Dendritic cell treated with granulocyte-macrophage colony-stimulating factor and Interleukin-4, amounts not matched to agents 40 ng/mL and 50 ng/mL, for 4 days (primary cell): Measurements from ENCODE around the gene MYDGF.

Source experiments
- H3K27ac Mint-ChIP-seq: one replicate; pipeline ENCODE4 v1.8.0; 2022; ENCODE audit warnings: mild to moderate bottlenecking, mixed read lengths
- H3K27me3 Mint-ChIP-seq: one replicate; pipeline ENCODE4 v1.8.0; 2022; ENCODE audit warnings: mild to moderate bottlenecking, mixed read lengths
- H3K36me3 Mint-ChIP-seq: one replicate; pipeline ENCODE4 v1.8.0; 2022; ENCODE audit warnings: low read depth, mixed read lengths
- H3K4me1 Mint-ChIP-seq: one replicate; pipeline ENCODE4 v1.8.0; 2022; ENCODE audit warnings: low read depth, mixed read lengths
- H3K4me3 Mint-ChIP-seq: one replicate; pipeline ENCODE4 v1.8.0; 2022; ENCODE audit warnings: mild to moderate bottlenecking, moderate library complexity, mixed read lengths
- H3K9me3 Mint-ChIP-seq: one replicate; pipeline ENCODE4 v1.8.0; 2022; ENCODE audit warnings: mixed read lengths
- intact Hi-C: fragments of 100-400 bp; cut with micrococcal nuclease; formaldehyde crosslinking; loops from one replicate; pipeline ENCODE4 v1.15.0; 2022

Gene MYDGF

GRCh38 chr19:4676955-4677731 lies 7.0 kb upstream of the MYDGF start:
- Mint-ChIP-seq H3K4me1 (peaks cover 13% of the 10 kb centered on the region), H3K9me3 (no peaks in the 10 kb centered on the region), H3K36me3 (peaks cover 78% of the 10 kb centered on the region), H3K27ac (peak overlapping the region; percentile 7), H3K27me3 (no peaks in the 10 kb centered on the region), H3K4me3 (no peak overlapping the region)
- intact Hi-C loops, result no loop called here

GRCh38 chr19:4675346-4675745 lies 5.2 kb upstream of the MYDGF start:
- H3K4me1 Mint-ChIP-seq, result peaks cover 8% of the 10 kb centered on the region
- peaks cover 60% of the 10 kb centered on the region for H3K36me3 Mint-ChIP-seq
- H3K27ac Mint-ChIP-seq, result no peak overlapping the region
- H3K9me3 Mint-ChIP-seq, result no peaks in the 10 kb centered on the region
- intact Hi-C loops, result no loop called here
- H3K27me3 Mint-ChIP-seq, result no peaks in the 10 kb centered on the region
- no peak overlapping the region for H3K4me3 Mint-ChIP-seq

DNA sequence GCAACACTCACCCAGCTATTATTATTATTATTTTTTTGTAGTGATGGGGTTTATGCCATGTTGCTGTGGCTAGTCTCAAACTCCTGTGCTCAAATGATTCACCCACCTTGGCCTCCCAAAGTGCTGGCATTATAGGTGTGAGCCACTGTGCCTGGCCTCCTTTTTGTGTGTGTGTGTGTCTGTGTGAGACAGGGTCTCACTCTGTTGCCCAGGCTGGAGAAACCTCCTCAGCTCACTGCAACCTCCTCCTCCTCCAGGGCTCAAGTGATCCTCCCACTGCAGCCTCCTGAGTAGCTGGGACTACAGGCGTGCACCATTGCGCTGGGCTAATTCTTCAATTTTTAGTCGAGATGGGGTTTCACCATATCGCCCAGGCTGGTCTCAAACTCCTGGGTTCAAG lies 3.6 kb upstream of the MYDGF start:
- intact Hi-C loops, result no loop called here
- H3K36me3 Mint-ChIP-seq, result peaks cover 59% of the 10 kb centered on the region
- no peak overlapping the region for H3K27ac Mint-ChIP-seq
- no peak overlapping the region for H3K4me3 Mint-ChIP-seq
- no peaks in the 10 kb centered on the region for H3K9me3 Mint-ChIP-seq
- peaks cover 19% of the 10 kb centered on the region for H3K4me1 Mint-ChIP-seq
- H3K27me3 Mint-ChIP-seq, result no peaks in the 10 kb centered on the region

DNA sequence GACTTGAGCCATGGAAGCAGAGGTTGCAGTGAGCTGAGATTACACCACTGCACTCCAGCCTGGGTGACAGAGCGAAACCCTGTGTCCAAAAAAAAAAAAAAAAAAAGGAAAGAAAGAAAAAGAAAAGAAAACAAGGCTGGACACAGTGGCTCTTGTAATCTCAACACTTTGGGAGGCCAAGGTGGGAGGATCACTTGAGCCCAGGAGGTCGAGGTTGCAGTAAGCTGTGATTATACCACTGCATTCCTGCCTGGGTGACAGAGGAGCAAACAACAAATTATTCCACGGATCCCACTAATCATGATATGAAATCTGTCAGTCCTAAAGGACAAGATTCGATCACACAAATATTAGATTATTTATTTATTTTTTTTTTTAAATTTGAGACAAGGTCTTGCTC lies 3.1 kb upstream of the MYDGF start:
- Mint-ChIP-seq H3K4me1 (peaks cover 25% of the 10 kb centered on the region), H3K36me3 (peaks cover 59% of the 10 kb centered on the region), H3K9me3 (no peaks in the 10 kb centered on the region), H3K27ac (no peak overlapping the region), H3K27me3 (no peaks in the 10 kb centered on the region), H3K4me3 (no peak overlapping the region)
- intact Hi-C loops, result no loop called here

- no peaks in the 10 kb centered on the region for H3K9me3 Mint-ChIP-seq
- peaks cover 34% of the 10 kb centered on the region for H3K4me1 Mint-ChIP-seq
- H3K36me3 Mint-ChIP-seq, result peaks cover 59% of the 10 kb centered on the region
- intact Hi-C loops, result no loop called here
- no peaks in the 10 kb centered on the region for H3K27me3 Mint-ChIP-seq
- no peak overlapping the region for H3K4me3 Mint-ChIP-seq
- H3K27ac Mint-ChIP-seq, result no peak overlapping the region
These were observed 1.2 kb upstream of the MYDGF start for GRCh38 chr19:4671185-4671851.

- intact Hi-C loops, result no loop called here
- Mint-ChIP-seq H3K27ac (peak overlapping the region; percentile 55), H3K9me3 (no peaks in the 10 kb centered on the region), H3K4me3 (no peak overlapping the region), H3K36me3 (peaks cover 96% of the 10 kb centered on the region), H3K27me3 (no peaks in the 10 kb centered on the region), H3K4me1 (peaks cover 69% of the 10 kb centered on the region)
These were observed 5.5 kb downstream of the MYDGF start for GRCh38 chr19:4664642-4665041.

DNA sequence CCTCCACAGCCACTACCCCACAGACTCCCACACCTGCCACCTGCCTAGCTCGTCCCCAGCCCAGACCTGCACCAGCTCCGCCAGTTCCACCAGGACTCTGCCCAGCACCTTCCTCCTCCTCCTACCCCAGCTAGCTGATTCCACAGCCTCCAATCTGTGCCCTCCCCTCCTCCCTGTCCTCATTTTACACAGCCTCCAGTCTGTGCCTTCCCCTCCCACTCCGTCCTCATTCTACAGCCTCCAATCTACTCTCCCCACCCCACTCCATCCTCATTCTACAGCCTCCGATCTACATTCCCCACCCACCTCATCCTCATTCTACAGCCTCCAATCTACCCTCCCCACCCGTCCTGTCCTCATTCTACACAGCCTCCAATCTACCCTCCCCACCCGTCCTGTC lies 7.3 kb downstream of the MYDGF start:
- Mint-ChIP-seq H3K36me3 (peaks cover 96% of the 10 kb centered on the region), H3K9me3 (no peaks in the 10 kb centered on the region), H3K4me3 (no peak overlapping the region), H3K27me3 (no peaks in the 10 kb centered on the region), H3K4me1 (peaks cover 52% of the 10 kb centered on the region), H3K27ac (no peak overlapping the region)
- intact Hi-C loops, result no loop called here

DNA sequence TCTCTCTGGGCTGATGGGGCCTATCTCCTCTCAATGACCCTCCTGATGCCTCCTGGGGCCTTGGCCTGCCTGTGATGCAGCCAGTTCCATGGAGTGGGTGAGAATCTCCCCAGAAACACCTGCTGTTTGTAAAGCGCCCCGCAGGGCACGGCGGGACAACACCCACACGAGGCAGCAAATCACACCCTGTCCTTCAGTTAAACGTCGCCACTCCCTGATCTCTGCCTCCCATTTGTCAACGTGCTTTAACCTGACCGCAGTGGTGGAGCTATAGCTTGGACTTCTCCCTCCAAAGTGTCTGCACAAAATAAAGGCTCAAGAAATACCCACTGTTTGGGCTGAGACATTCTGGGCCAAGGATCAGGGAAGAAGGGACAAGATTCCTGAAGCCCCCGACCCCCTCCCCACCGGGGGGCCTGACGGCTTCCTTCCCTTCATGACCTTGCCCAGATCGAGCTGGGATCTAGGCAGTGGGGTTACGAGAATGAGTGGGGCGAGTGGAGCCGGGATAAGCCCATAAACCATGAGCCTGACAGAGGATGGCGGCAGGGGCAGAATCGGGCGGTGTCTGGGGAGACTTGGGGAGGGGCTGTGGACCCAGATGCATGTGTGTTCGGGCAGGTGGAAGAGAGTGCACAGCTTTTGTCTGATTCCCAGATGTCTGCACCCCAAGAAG lies 8.0 kb downstream of the MYDGF start:
- Mint-ChIP-seq H3K9me3 (no peaks in the 10 kb centered on the region), H3K4me1 (peaks cover 49% of the 10 kb centered on the region), H3K27ac (peak overlapping the region; percentile 42), H3K36me3 (peaks cover 96% of the 10 kb centered on the region), H3K4me3 (no peak overlapping the region), H3K27me3 (no peaks in the 10 kb centered on the region)
- intact Hi-C loops, result no loop called here

DNA sequence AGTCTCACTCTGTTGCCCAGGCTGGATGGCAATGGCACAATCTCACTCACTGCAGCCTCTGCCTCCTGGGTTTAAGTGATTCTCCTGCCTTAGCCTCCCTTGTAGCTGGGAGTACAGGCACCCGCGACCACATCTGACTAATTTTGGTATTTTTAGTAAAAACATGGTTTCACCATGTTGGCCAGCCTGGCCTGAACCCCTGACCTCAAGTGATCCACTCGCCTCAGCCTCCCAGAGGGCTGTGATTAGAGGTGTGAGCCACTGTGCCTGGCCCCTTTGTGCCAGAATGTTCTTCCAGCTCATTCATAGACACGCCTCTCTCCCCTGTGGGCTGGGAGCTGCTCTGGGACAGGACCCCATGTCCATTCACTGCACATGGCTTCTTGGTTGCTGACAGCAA lies 9.1 kb downstream of the MYDGF start:
- Mint-ChIP-seq H3K36me3 (peaks cover 98% of the 10 kb centered on the region), H3K27me3 (no peaks in the 10 kb centered on the region), H3K4me3 (no peak overlapping the region), H3K4me1 (peaks cover 42% of the 10 kb centered on the region), H3K27ac (peak overlapping the region; percentile 42), H3K9me3 (no peaks in the 10 kb centered on the region)
- intact Hi-C loops, result no loop called here

- Mint-ChIP-seq H3K4me1 (peaks cover 40% of the 10 kb centered on the region), H3K27ac (peak overlapping the region; percentile 42), H3K36me3 (peaks cover 100% of the 10 kb centered on the region), H3K9me3 (no peaks in the 10 kb centered on the region), H3K27me3 (no peaks in the 10 kb centered on the region), H3K4me3 (no peak overlapping the region)
- intact Hi-C loops, result no loop called here
These were observed 9.9 kb downstream of the MYDGF start for GRCh38 chr19:4660181-4660791.

GRCh38 chr19:4657835-4658234 lies 12.3 kb downstream of the MYDGF start:
- peaks cover 45% of the 10 kb centered on the region for H3K4me1 Mint-ChIP-seq
- no peaks in the 10 kb centered on the region for H3K27me3 Mint-ChIP-seq
- no peak overlapping the region for H3K27ac Mint-ChIP-seq
- H3K9me3 Mint-ChIP-seq, result no peaks in the 10 kb centered on the region
- H3K36me3 Mint-ChIP-seq, result peaks cover 100% of the 10 kb centered on the region
- H3K4me3 Mint-ChIP-seq, result no peak overlapping the region
- intact Hi-C loops, result no loop called here

DNA sequence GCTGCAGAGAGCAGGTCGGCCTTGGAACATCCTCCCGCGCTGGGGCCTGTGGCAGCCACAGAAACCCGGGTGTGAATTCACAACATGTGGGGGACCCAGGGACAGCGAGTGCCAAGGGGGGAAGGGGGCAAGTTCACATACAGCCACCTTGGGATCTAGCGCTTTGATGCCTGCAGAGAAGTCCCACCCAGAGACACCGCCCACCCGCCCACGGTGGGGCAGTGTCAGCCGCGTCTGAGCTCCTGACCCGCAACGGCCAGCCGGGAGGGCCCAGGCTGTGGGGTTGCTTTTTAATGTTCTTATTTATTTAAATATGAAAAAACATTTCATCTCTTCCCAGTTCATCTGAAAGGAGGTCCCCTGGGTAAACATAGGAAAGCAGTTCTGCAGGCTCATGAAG lies 12.9 kb downstream of the MYDGF start:
- no peak overlapping the region for H3K4me3 Mint-ChIP-seq
- no peaks in the 10 kb centered on the region for H3K9me3 Mint-ChIP-seq
- H3K27me3 Mint-ChIP-seq, result no peaks in the 10 kb centered on the region
- peaks cover 39% of the 10 kb centered on the region for H3K4me1 Mint-ChIP-seq
- intact Hi-C loops, result no loop called here
- H3K27ac Mint-ChIP-seq, result no peak overlapping the region
- peaks cover 100% of the 10 kb centered on the region for H3K36me3 Mint-ChIP-seq

DNA sequence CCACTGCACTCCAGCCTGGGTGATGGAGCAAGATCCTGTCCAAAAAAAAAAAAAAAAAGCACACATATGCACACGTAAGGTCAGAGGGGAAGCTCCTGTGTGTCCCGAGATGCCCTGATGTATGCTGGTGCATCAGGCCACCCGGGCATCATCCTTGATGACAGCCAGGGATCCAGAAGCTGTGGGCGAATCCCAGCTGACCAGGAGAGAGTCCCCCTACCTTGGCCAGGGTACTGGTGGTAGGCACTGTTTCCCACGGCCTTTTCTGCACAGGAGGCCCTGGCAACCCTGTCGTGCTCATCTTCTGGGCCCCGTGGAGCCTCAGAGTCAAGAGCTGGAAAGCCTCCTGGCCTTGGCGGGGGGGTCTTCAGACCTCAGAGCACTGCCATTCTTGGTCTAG lies 14.0 kb downstream of the MYDGF start:
- Mint-ChIP-seq H3K36me3 (peaks cover 97% of the 10 kb centered on the region), H3K27ac (no peak overlapping the region), H3K9me3 (no peaks in the 10 kb centered on the region), H3K4me1 (peaks cover 31% of the 10 kb centered on the region), H3K27me3 (no peaks in the 10 kb centered on the region), H3K4me3 (no peak overlapping the region)
- intact Hi-C loops, result no loop called here
